ENCODE measurements around the gene TXNDC9. TPM values are rescaled to one million over a fixed set of nuclear protein-coding genes. Genes with fewer than 3 reads are reported as not detected.

The TXNDC9 gene
- 59.8 TPM for total RNA-seq
- polyA plus RNA-seq = 36.8 TPM
- long read RNA-seq, donor 1, partial matches to known transcripts = 63 of 66 reads
- long read RNA-seq, donor 1, other reads (novel, unspliced or antisense) = 0 of 66 reads
- long read RNA-seq, donor 2, transcript TXNDC9-201 (5 exons, 1,637 nt) = major isoform, 47 of 1,412 reads
- long read RNA-seq, donor 2, partial matches to known transcripts = 1,349 of 1,412 reads
- long read RNA-seq, donor 2, other reads (novel, unspliced or antisense) = 12 of 1,412 reads
- long read RNA-seq, donor 3, transcript TXNDC9-201 (5 exons, 1,637 nt) = major isoform, 58 of 584 reads
- long read RNA-seq, donor 3, transcript TXNDC9-202 (4 exons, 1,111 nt) = minor isoform, 11 of 584 reads
- long read RNA-seq, donor 3, partial matches to known transcripts = 514 of 584 reads
- long read RNA-seq, donor 3, other reads (novel, unspliced or antisense) = 0 of 584 reads
- long read RNA-seq, donor 4, transcript TXNDC9-201 (5 exons, 1,637 nt) = major isoform, 9 of 375 reads
- long read RNA-seq, donor 4, partial matches to known transcripts = 331 of 375 reads
- long read RNA-seq, donor 4, other reads (novel, unspliced or antisense) = 30 of 375 reads
- long read RNA-seq, donor 5, transcript TXNDC9-201 (5 exons, 1,637 nt) = major isoform, 35 of 683 reads
- long read RNA-seq, donor 5, transcript TXNDC9-202 (4 exons, 1,111 nt) = minor isoform, 15 of 683 reads
- long read RNA-seq, donor 5, partial matches to known transcripts = 621 of 683 reads
- long read RNA-seq, donor 5, other reads (novel, unspliced or antisense) = 8 of 683 reads
- long read RNA-seq, donor 6, transcript TXNDC9-201 (5 exons, 1,637 nt) = major isoform, 29 of 500 reads
- long read RNA-seq, donor 6, transcript TXNDC9-202 (4 exons, 1,111 nt) = minor isoform, 5 of 500 reads
- long read RNA-seq, donor 6, partial matches to known transcripts = 465 of 500 reads
- long read RNA-seq, donor 6, other reads (novel, unspliced or antisense) = 0 of 500 reads
- long read RNA-seq, donor 7, transcript TXNDC9-201 (5 exons, 1,637 nt) = major isoform, 26 of 705 reads
- long read RNA-seq, donor 7, transcript TXNDC9-202 (4 exons, 1,111 nt) = minor isoform, 6 of 705 reads
- long read RNA-seq, donor 7, partial matches to known transcripts = 671 of 705 reads
- long read RNA-seq, donor 7, other reads (novel, unspliced or antisense) = 0 of 705 reads
- long read RNA-seq, donor 8, transcript TXNDC9-201 (5 exons, 1,637 nt) = major isoform, 5 of 9 reads
- long read RNA-seq, donor 8, partial matches to known transcripts = 0 of 9 reads
- long read RNA-seq, donor 8, other reads (novel, unspliced or antisense) = 0 of 9 reads
- long read RNA-seq, donor 9, transcript TXNDC9-201 (5 exons, 1,637 nt) = major isoform, 22 of 26 reads
- long read RNA-seq, donor 9, partial matches to known transcripts = 0 of 26 reads
- long read RNA-seq, donor 9, other reads (novel, unspliced or antisense) = 0 of 26 reads
- long read RNA-seq, donor 10, transcript TXNDC9-201 (5 exons, 1,637 nt) = major isoform, 26 of 37 reads
- long read RNA-seq, donor 10, transcript TXNDC9-202 (4 exons, 1,111 nt) = minor isoform, 10 of 37 reads
- long read RNA-seq, donor 10, partial matches to known transcripts = 0 of 37 reads
- long read RNA-seq, donor 10, other reads (novel, unspliced or antisense) = 0 of 37 reads

- peak within 1 kb of the TSS; percentile 70 to 85 for H3K4me3 ChIP-seq (ENCODE audit: low read length in 2 of 2)
Measured at GRCh38 chr2:99335911-99336803, at the start of gene TXNDC9. TXNDC9 (minus strand) TSS chr2:99336333; CDS start chr2:99333210, 3,123 bp downstream.

GRCh38 chr2:99382143-99382542 is 46.0 kb upstream of the TXNDC9 start:
- Histone ChIP-seq H3K27me3 (ENCODE audit: control insufficient read depth in 2 of 2, insufficient read depth in 1 of 2, low read length in 1 of 2) (no peaks in the 10 kb centered on the region), H3K4me3 (ENCODE audit: low read length in 2 of 2) (no peak overlapping the region), H3K9me3 (ENCODE audit: control insufficient read depth in 2 of 2, insufficient read depth in 1 of 2, low read length in 1 of 2) (no peaks in the 10 kb centered on the region), H3K27ac (ENCODE audit: low read depth in 1 of 2, low read length in 1 of 2) (no peak overlapping the region), H3K4me1 (ENCODE audit: control insufficient read depth in 2 of 2, insufficient read depth in 2 of 2, low read length in 2 of 2) (no peaks in the 10 kb centered on the region), H3K36me3 (ENCODE audit: control insufficient read depth in 2 of 2, insufficient read depth in 2 of 2, low read length in 1 of 2) (peaks cover 22 to 53% of the 10 kb centered on the region in 2 donors)
- WGBS = 99% methylated on average over 2 of the region's 2 CpGs
- no peak for DNase-seq (ENCODE audit: low read depth in 6 of 9, low spot score in 9 of 9)

More at GRCh38 chr2:99335911-99336803, at the start of gene TXNDC9:
- Histone ChIP-seq H3K27me3 (ENCODE audit: control insufficient read depth in 2 of 2, insufficient read depth in 1 of 2, low read length in 1 of 2) (no peaks in the 10 kb centered on the region), H3K4me1 (ENCODE audit: control insufficient read depth in 2 of 2, insufficient read depth in 2 of 2, low read length in 2 of 2) (peaks cover 4% of the 10 kb centered on the region in 2 donors), H3K9me3 (ENCODE audit: control insufficient read depth in 2 of 2, insufficient read depth in 1 of 2, low read length in 1 of 2) (no peaks in the 10 kb centered on the region), H3K36me3 (ENCODE audit: control insufficient read depth in 2 of 2, insufficient read depth in 2 of 2, low read length in 1 of 2) (peaks cover 8 to 24% of the 10 kb centered on the region in 2 donors), H3K27ac (ENCODE audit: low read depth in 1 of 2, low read length in 1 of 2) (peak within 1 kb of the TSS; percentile 96)
- WGBS = under 1% methylated on average over 60 of the region's 60 CpGs
- DNase-seq (ENCODE audit: low read depth in 6 of 9, low spot score in 9 of 9) = peak; percentile 98 to 100 (median 99)

- Histone ChIP-seq H3K4me1 (ENCODE audit: control insufficient read depth in 2 of 2, insufficient read depth in 2 of 2, low read length in 2 of 2) (no peaks in the 10 kb centered on the region), H3K27ac (ENCODE audit: low read depth in 1 of 2, low read length in 1 of 2) (no peak overlapping the region), H3K4me3 (ENCODE audit: low read length in 2 of 2) (no peak overlapping the region), H3K9me3 (ENCODE audit: control insufficient read depth in 2 of 2, insufficient read depth in 1 of 2, low read length in 1 of 2) (no peaks in the 10 kb centered on the region), H3K36me3 (ENCODE audit: control insufficient read depth in 2 of 2, insufficient read depth in 2 of 2, low read length in 1 of 2) (peaks cover 18 to 62% of the 10 kb centered on the region in 2 donors), H3K27me3 (ENCODE audit: control insufficient read depth in 2 of 2, insufficient read depth in 1 of 2, low read length in 1 of 2) (no peaks in the 10 kb centered on the region)
- DNase-seq (ENCODE audit: low read depth in 6 of 9, low spot score in 9 of 9) = peak in 1 of 9 donors; percentile 21
- 94% methylated on average over 3 of the region's 3 CpGs for WGBS
Measured at GRCh38 chr2:99380376-99381010, 44.4 kb upstream of the TXNDC9 start.

GRCh38 chr2:99377879-99378278 is 41.7 kb upstream of the TXNDC9 start:
- H3K4me1 ChIP-seq (ENCODE audit: control insufficient read depth in 2 of 2, insufficient read depth in 2 of 2, low read length in 2 of 2) = no peaks in the 10 kb centered on the region
- WGBS = 95% methylated on average over 1 of the region's 1 CpG
- H3K27ac ChIP-seq (ENCODE audit: low read depth in 1 of 2, low read length in 1 of 2) = no peak overlapping the region
- no peaks in the 10 kb centered on the region for H3K27me3 ChIP-seq (ENCODE audit: control insufficient read depth in 2 of 2, insufficient read depth in 1 of 2, low read length in 1 of 2)
- peaks cover 0 to 3% of the 10 kb centered on the region in 2 donors for H3K9me3 ChIP-seq (ENCODE audit: control insufficient read depth in 2 of 2, insufficient read depth in 1 of 2, low read length in 1 of 2)
- DNase-seq (ENCODE audit: low read depth in 6 of 9, low spot score in 9 of 9) = no peak
- H3K4me3 ChIP-seq (ENCODE audit: low read length in 2 of 2) = no peak overlapping the region
- peaks cover 15 to 64% of the 10 kb centered on the region in 2 donors for H3K36me3 ChIP-seq (ENCODE audit: control insufficient read depth in 2 of 2, insufficient read depth in 2 of 2, low read length in 1 of 2)

- 97% methylated on average over 7 of the region's 7 CpGs for WGBS
- peaks cover 15 to 65% of the 10 kb centered on the region in 2 donors for H3K36me3 ChIP-seq (ENCODE audit: control insufficient read depth in 2 of 2, insufficient read depth in 2 of 2, low read length in 1 of 2)
- no peak for DNase-seq (ENCODE audit: low read depth in 6 of 9, low spot score in 9 of 9)
Measured at GRCh38 chr2:99376254-99376864, 40.2 kb upstream of the TXNDC9 start.

GRCh38 chr2:99374747-99375146 is 38.6 kb upstream of the TXNDC9 start:
- no peak for DNase-seq (ENCODE audit: low read depth in 6 of 9, low spot score in 9 of 9)
- Histone ChIP-seq H3K27me3 (ENCODE audit: control insufficient read depth in 2 of 2, insufficient read depth in 1 of 2, low read length in 1 of 2) (no peaks in the 10 kb centered on the region), H3K4me3 (ENCODE audit: low read length in 2 of 2) (no peak overlapping the region), H3K9me3 (ENCODE audit: control insufficient read depth in 2 of 2, insufficient read depth in 1 of 2, low read length in 1 of 2) (peaks cover 0 to 3% of the 10 kb centered on the region in 2 donors), H3K4me1 (ENCODE audit: control insufficient read depth in 2 of 2, insufficient read depth in 2 of 2, low read length in 2 of 2) (no peaks in the 10 kb centered on the region), H3K27ac (ENCODE audit: low read depth in 1 of 2, low read length in 1 of 2) (no peak overlapping the region), H3K36me3 (ENCODE audit: control insufficient read depth in 2 of 2, insufficient read depth in 2 of 2, low read length in 1 of 2) (peaks cover 13 to 63% of the 10 kb centered on the region in 2 donors)

More at GRCh38 chr2:99376254-99376864, 40.2 kb upstream of the TXNDC9 start:
- no peak overlapping the region for H3K4me3 ChIP-seq (ENCODE audit: low read length in 2 of 2)
- no peaks in the 10 kb centered on the region for H3K4me1 ChIP-seq (ENCODE audit: control insufficient read depth in 2 of 2, insufficient read depth in 2 of 2, low read length in 2 of 2)
- peaks cover 0 to 3% of the 10 kb centered on the region in 2 donors for H3K9me3 ChIP-seq (ENCODE audit: control insufficient read depth in 2 of 2, insufficient read depth in 1 of 2, low read length in 1 of 2)
- H3K27ac ChIP-seq (ENCODE audit: low read depth in 1 of 2, low read length in 1 of 2) = no peak overlapping the region
- H3K27me3 ChIP-seq (ENCODE audit: control insufficient read depth in 2 of 2, insufficient read depth in 1 of 2, low read length in 1 of 2) = no peaks in the 10 kb centered on the region

- Histone ChIP-seq H3K36me3 (ENCODE audit: control insufficient read depth in 2 of 2, insufficient read depth in 2 of 2, low read length in 1 of 2) (peaks cover 10 to 71% of the 10 kb centered on the region in 2 donors), H3K27ac (ENCODE audit: low read depth in 1 of 2, low read length in 1 of 2) (no peak overlapping the region), H3K4me1 (ENCODE audit: control insufficient read depth in 2 of 2, insufficient read depth in 2 of 2, low read length in 2 of 2) (no peaks in the 10 kb centered on the region), H3K27me3 (ENCODE audit: control insufficient read depth in 2 of 2, insufficient read depth in 1 of 2, low read length in 1 of 2) (no peaks in the 10 kb centered on the region), H3K9me3 (ENCODE audit: control insufficient read depth in 2 of 2, insufficient read depth in 1 of 2, low read length in 1 of 2) (peaks cover 0 to 3% of the 10 kb centered on the region in 2 donors), H3K4me3 (ENCODE audit: low read length in 2 of 2) (no peak overlapping the region)
- no peak for DNase-seq (ENCODE audit: low read depth in 6 of 9, low spot score in 9 of 9)
- 98% methylated on average over 4 of the region's 4 CpGs for WGBS
Measured at GRCh38 chr2:99373144-99373543, 37.0 kb upstream of the TXNDC9 start.

Measured in thymus (tissue), 14 donors.